HepG2 (cell line): Measurements from ENCODE around the gene KRTAP5-8. TPM values are rescaled to one million over a fixed set of nuclear protein-coding genes. Genes with fewer than 3 reads are reported as not detected.
A peak's percentile ranks its signal among the peaks of the same experiment; 100 is the strongest.

Experiments used
- ATAC-seq: fragments of 200-7000 bp; cut with Tn5 transposase; 3 replicates; pipeline ENCODE4 v1.9.1; 2020; ENCODE audit warnings: mild to moderate bottlenecking, moderate library complexity
- BruUV-seq: library from RNA; stranded (reverse); fragments of 400-500 nt; replicated peaks from 2 replicates; lab custom pipeline; 2021; lab: Mats Ljungman, UMichigan
- CTCF ChIA-PET: fragments of 300-600 bp; formaldehyde crosslinking; extraction: SDS; loops from one replicate; lab custom pipeline; 2021; ENCODE audit warnings: low total read pairs, inconsistent platforms, low intra/inter-chr PET ratio; lab: Yijun Ruan, JAX
- POLR2A ChIA-PET: fragments of 350-600 bp; sonication (Branson Sonifier 250); formaldehyde crosslinking; loops from one replicate; lab custom pipeline; 2020; ENCODE audit warnings: antibody characterized with exemption, inconsistent platforms; lab: Yijun Ruan, JAX
- DNase-seq: peaks from one replicate; pipeline ENCODE4 v3.0.0-alpha.2; 2015; ENCODE audit warnings: low spot score
- FAIRE-seq: peaks from 3 replicates; lab custom pipeline; 2011; peaks lifted over from hg19 to GRCh38; lab: Jason Lieb, UNC
- H2AFZ ChIP-seq: one replicate; pipeline ENCODE4 v1.6.1; 2011; ENCODE audit warnings: low read length, inconsistent platforms
- H3K27ac ChIP-seq: fragments of 300-600 bp; 3 replicates; pipeline ENCODE4 v1.8.0; 2011; ENCODE audit warnings: mixed run types, mild to moderate bottlenecking, mixed read lengths, low read length, inconsistent platforms; ENCODE audit not compliant: insufficient read depth; ENCODE audit errors: extremely low read length
- H3K27me3 ChIP-seq, 2 experiments: fragments of 200-600 bp in 1 of 2; 2 replicates in 1 of 2; 3 replicates in 1 of 2; pipeline versions ENCODE4 v1.6.0 to v1.8.0; 2011; ENCODE audit warnings: low read length in 2 of 2, mild to moderate bottlenecking in 2 of 2, moderate library complexity in 2 of 2, inconsistent platforms in 1 of 2; ENCODE audit not compliant: insufficient read depth in 2 of 2, control insufficient read depth in 1 of 2
- H3K36me3 ChIP-seq, 2 experiments: fragments of 200-600 bp in 1 of 2; replicated peaks in 1 of 2; 2 replicates in 1 of 2; 3 replicates in 1 of 2; pipeline versions ENCODE4 v1.5.1 to v1.8.0; 2011; ENCODE audit warnings: low read length in 2 of 2, inconsistent platforms in 1 of 2; ENCODE audit not compliant: insufficient read depth in 2 of 2, control insufficient read depth in 1 of 2
- H3K4me1 ChIP-seq: 2 replicates; pipeline ENCODE4 v1.5.1; 2012; ENCODE audit warnings: low read length, inconsistent platforms; ENCODE audit not compliant: insufficient read depth
- H3K4me2 ChIP-seq: 2 replicates; pipeline ENCODE4 v1.6.0; 2011; ENCODE audit warnings: low read depth, low read length, inconsistent platforms
- H3K4me3 ChIP-seq, 3 experiments: fragments of 200-600 bp in 1 of 3; sonication (generic), shearing (Covaris generic) in 1 of 3; replicated peaks in 1 of 3; 2 replicates each; pipeline ENCODE4 v1.5.1; 2011 to 2016; ENCODE audit warnings: low read length in 3 of 3, inconsistent platforms in 2 of 3, low read depth in 2 of 3, mild to moderate bottlenecking in 2 of 3, control low read depth in 1 of 3, mixed read lengths in 1 of 3; ENCODE audit not compliant: insufficient read depth in 1 of 3
- H3K79me2 ChIP-seq: one replicate; pipeline ENCODE4 v1.6.1; 2011; ENCODE audit warnings: low read length, inconsistent platforms; ENCODE audit not compliant: insufficient read depth
- H3K9ac ChIP-seq: 2 replicates; pipeline ENCODE4 v1.6.0; 2011; ENCODE audit warnings: mild to moderate bottlenecking, low read depth, low read length, inconsistent platforms; ENCODE audit not compliant: insufficient read depth
- H3K9me3 ChIP-seq: 2 replicates; pipeline ENCODE4 v1.5.1; 2012; ENCODE audit warnings: mild to moderate bottlenecking, low read length
- H4K20me1 ChIP-seq: 2 replicates; pipeline ENCODE4 v1.6.0; 2011; ENCODE audit warnings: inconsistent platforms, mild to moderate bottlenecking, low read length, moderate library complexity; ENCODE audit not compliant: insufficient read depth
- CCAR2 ChIP-seq: fragments of 200-400 bp; formaldehyde crosslinking; optimal IDR thresholded peaks from 2 replicates; pipeline ENCODE3; 2018; ENCODE audit warnings: low read depth, mild to moderate bottlenecking, low read length, moderate library complexity
- RFX3 ChIP-seq: IDR thresholded peaks from 2 replicates; pipeline ENCODE4 v1.6.1; 2016; ENCODE audit warnings: missing biosample characterization, missing genetic modification reagents
- WGBS: methylation state at CpG from one replicate; pipeline ENCODE4 v1.1.6; 2017; ENCODE audit warnings: low lambda C conversion rate; 5-methylcytosine and 5-hydroxymethylcytosine counted together
- in situ Hi-C: cut with HindIII; loops from 2 replicates; pipeline ENCODE4 v1.10.0; 2017; ENCODE audit warnings: low pct_unique_long_range_greater_than_20kb; ENCODE audit not compliant: extremely low pct_ligation_motif_present
- intact Hi-C: fragments of 100-400 bp; cut with micrococcal nuclease; formaldehyde crosslinking; loops from one replicate; pipeline ENCODE4 v1.10.0; 2022; ENCODE audit not compliant: unreplicated experiment
- polyA plus RNA-seq, 8 experiments: library from polyadenylated mRNA; depleted of rRNA in 3 of 8; stranded (reverse) in 7 of 8; unstranded in 1 of 8; fragments of >200 nt; fragmentation: Illumina TruSeq in 4 of 8; extraction: Trizol in 4 of 8; gene quantifications; 2 replicates each; pipeline versions ENCODE4 v1.2.1 to v1.2.3, GENCODE V29; 2011 to 2016; ENCODE audit warnings: low read depth in 4 of 8, missing spikeins in 1 of 8, mixed read lengths in 1 of 8; ENCODE audit not compliant: insufficient read depth in 1 of 8
- total RNA-seq, 5 experiments: library from RNA; depleted of rRNA; stranded (reverse); fragments of >200 nt; fragmentation: Illumina TruSeq; extraction: Trizol; gene quantifications; 2 replicates each; pipeline ENCODE4 v1.2.3, GENCODE V29; 2016; ENCODE audit warnings: low read depth in 1 of 5
- TF ChIP-seq, protein P1 (sequence below): sonication (generic); formaldehyde crosslinking; IDR thresholded peaks from 2 replicates; pipeline ENCODE4 v1.5.0; 2020; ENCODE audit warnings: mild to moderate bottlenecking, missing genetic modification reagents, borderline replicate concordance
- TF ChIP-seq, protein P2 (sequence below): sonication (generic); formaldehyde crosslinking; IDR thresholded peaks from 2 replicates; pipeline ENCODE4 v1.5.1; 2020; ENCODE audit warnings: mild to moderate bottlenecking, missing genetic modification reagents, moderate library complexity

KRTAP5-8 gene
- total and polyA plus RNA-seq, 2 of the 13 experiments (the other 11 are each of a cell fraction or from before 2014, with no cell fraction given), result 0.20 TPM; not detected in 1

DNA sequence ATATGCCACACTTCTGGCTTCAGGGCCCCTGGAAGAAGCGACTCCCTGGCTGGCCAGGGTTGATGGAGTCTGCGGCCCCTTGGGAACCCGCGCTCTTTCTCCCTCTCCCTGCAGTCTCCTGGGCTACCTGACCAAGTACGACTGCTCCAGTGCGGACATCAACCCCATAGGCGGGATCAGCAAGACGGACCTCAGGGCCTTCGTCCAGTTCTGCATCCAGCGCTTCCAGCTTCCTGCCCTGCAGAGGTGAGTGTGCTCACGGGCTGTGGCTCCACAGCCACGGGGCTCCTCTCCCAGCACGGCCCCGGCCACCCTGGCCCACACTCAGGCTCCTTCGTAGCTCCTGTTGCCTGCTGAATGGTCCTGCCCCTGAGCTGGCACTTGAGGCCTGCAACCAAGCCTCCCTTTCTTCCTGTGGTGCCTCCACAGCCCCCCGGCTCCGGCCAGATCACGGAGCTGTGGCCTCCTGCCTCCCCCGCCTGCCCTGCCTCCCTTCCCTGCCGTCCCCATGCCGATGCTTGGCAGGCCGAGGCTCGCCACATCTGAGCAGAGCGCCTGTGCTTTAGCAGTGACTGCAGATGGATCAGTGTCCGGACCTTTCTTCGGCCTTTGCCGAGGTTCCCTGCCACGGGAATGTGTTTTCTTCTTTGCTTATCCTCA lies 47.0 kb upstream of the KRTAP5-8 start (continued):
- TF ChIP-seq, protein P1, sequence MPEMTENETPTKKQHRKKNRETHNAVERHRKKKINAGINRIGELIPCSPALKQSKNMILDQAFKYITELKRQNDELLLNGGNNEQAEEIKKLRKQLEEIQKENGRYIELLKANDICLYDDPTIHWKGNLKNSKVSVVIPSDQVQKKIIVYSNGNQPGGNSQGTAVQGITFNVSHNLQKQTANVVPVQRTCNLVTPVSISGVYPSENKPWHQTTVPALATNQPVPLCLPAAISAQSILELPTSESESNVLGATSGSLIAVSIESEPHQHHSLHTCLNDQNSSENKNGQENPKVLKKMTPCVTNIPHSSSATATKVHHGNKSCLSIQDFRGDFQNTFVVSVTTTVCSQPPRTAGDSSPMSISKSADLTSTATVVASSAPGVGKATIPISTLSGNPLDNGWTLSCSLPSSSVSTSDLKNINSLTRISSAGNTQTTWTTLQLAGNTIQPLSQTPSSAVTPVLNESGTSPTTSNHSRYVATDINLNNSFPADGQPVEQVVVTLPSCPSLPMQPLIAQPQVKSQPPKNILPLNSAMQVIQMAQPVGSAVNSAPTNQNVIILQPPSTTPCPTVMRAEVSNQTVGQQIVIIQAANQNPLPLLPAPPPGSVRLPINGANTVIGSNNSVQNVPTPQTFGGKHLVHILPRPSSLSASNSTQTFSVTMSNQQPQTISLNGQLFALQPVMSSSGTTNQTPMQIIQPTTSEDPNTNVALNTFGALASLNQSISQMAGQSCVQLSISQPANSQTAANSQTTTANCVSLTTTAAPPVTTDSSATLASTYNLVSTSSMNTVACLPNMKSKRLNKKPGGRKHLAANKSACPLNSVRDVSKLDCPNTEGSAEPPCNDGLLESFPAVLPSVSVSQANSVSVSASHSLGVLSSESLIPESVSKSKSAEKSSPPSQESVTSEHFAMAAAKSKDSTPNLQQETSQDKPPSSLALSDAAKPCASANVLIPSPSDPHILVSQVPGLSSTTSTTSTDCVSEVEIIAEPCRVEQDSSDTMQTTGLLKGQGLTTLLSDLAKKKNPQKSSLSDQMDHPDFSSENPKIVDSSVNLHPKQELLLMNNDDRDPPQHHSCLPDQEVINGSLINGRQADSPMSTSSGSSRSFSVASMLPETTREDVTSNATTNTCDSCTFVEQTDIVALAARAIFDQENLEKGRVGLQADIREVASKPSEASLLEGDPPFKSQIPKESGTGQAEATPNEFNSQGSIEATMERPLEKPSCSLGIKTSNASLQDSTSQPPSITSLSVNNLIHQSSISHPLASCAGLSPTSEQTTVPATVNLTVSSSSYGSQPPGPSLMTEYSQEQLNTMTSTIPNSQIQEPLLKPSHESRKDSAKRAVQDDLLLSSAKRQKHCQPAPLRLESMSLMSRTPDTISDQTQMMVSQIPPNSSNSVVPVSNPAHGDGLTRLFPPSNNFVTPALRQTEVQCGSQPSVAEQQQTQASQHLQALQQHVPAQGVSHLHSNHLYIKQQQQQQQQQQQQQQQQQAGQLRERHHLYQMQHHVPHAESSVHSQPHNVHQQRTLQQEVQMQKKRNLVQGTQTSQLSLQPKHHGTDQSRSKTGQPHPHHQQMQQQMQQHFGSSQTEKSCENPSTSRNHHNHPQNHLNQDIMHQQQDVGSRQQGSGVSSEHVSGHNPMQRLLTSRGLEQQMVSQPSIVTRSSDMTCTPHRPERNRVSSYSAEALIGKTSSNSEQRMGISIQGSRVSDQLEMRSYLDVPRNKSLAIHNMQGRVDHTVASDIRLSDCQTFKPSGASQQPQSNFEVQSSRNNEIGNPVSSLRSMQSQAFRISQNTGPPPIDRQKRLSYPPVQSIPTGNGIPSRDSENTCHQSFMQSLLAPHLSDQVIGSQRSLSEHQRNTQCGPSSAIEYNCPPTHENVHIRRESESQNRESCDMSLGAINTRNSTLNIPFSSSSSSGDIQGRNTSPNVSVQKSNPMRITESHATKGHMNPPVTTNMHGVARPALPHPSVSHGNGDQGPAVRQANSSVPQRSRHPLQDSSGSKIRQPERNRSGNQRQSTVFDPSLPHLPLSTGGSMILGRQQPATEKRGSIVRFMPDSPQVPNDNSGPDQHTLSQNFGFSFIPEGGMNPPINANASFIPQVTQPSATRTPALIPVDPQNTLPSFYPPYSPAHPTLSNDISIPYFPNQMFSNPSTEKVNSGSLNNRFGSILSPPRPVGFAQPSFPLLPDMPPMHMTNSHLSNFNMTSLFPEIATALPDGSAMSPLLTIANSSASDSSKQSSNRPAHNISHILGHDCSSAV (CRISPR knock-in tag), result no peak
- no peak for TF ChIP-seq CCAR2

DNA sequence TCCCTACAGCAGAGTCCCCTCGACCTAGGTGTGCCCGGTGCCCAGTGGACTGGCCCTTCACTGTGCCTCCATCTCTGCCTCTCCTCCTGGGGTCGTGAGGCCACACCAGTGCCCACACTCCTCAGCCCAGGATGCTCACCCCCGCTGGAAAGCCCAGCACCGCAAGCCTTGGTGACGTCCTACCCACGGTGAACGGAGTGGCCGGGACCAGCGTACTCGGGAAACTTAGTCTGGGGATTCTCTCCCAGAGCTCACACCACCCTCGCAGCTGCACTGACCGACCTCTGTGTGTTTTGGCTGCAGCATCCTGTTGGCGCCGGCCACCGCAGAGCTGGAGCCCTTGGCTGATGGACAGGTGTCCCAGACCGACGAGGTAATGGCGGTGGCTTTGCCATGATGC lies 46.3 kb upstream of the KRTAP5-8 start:
- 95% methylated on average over 13 of the region's 19 CpGs for WGBS
- CTCF ChIA-PET, result no interaction called here

More for the DNA sequence above, 46.3 kb upstream of the KRTAP5-8 start:
- POLR2A ChIA-PET, result no interaction called here
- Histone ChIP-seq H3K4me2 (no peak overlapping the region), H3K79me2 (no peaks in the 10 kb centered on the region), H3K27ac (no peak overlapping the region), H3K9ac (no peak overlapping the region), H3K9me3 (no peaks in the 10 kb centered on the region), H3K4me1 (no peaks in the 10 kb centered on the region), H3K36me3 (peaks cover 13 to 39% of the 10 kb centered on the region in 2 experiments), H2AFZ (no peak overlapping the region), H3K27me3 (no peaks in the 10 kb centered on the region), H4K20me1 (no peaks in the 10 kb centered on the region), H3K4me3 (no peak overlapping the region)
- FAIRE-seq (no peak), DNase-seq (no peak), ATAC-seq (no peak)
- intact Hi-C loops, result no loop called here
- no TSS peak for BruUV-seq
- in situ Hi-C loops, result no loop called here
- TF ChIP-seq, protein P2, sequence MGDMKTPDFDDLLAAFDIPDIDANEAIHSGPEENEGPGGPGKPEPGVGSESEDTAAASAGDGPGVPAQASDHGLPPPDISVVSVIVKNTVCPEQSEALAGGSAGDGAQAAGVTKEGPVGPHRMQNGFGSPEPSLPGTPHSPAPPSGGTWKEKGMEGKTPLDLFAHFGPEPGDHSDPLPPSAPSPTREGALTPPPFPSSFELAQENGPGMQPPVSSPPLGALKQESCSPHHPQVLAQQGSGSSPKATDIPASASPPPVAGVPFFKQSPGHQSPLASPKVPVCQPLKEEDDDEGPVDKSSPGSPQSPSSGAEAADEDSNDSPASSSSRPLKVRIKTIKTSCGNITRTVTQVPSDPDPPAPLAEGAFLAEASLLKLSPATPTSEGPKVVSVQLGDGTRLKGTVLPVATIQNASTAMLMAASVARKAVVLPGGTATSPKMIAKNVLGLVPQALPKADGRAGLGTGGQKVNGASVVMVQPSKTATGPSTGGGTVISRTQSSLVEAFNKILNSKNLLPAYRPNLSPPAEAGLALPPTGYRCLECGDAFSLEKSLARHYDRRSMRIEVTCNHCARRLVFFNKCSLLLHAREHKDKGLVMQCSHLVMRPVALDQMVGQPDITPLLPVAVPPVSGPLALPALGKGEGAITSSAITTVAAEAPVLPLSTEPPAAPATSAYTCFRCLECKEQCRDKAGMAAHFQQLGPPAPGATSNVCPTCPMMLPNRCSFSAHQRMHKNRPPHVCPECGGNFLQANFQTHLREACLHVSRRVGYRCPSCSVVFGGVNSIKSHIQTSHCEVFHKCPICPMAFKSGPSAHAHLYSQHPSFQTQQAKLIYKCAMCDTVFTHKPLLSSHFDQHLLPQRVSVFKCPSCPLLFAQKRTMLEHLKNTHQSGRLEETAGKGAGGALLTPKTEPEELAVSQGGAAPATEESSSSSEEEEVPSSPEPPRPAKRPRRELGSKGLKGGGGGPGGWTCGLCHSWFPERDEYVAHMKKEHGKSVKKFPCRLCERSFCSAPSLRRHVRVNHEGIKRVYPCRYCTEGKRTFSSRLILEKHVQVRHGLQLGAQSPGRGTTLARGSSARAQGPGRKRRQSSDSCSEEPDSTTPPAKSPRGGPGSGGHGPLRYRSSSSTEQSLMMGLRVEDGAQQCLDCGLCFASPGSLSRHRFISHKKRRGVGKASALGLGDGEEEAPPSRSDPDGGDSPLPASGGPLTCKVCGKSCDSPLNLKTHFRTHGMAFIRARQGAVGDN (CRISPR knock-in tag), result 0 out of 2 replicates have a peak, but pooled peaks have one; percentile 8
- TF ChIP-seq RFX3 (CRISPR knock-in tag), result no peak
